Erythroblast (primary cell): ENCODE results near the gene CENATAC.

Experiments used
- GATA1 ChIP-seq: IDR thresholded peaks from 2 replicates; pipeline ENCODE4 v1.6.1; 2011; ENCODE audit warnings: low read depth, mild to moderate bottlenecking, control low read depth, low read length, moderate library complexity
- POLR2A ChIP-seq: IDR thresholded peaks from 2 replicates; pipeline ENCODE4 v1.6.1; 2011; ENCODE audit warnings: mild to moderate bottlenecking, low read length

DNA sequence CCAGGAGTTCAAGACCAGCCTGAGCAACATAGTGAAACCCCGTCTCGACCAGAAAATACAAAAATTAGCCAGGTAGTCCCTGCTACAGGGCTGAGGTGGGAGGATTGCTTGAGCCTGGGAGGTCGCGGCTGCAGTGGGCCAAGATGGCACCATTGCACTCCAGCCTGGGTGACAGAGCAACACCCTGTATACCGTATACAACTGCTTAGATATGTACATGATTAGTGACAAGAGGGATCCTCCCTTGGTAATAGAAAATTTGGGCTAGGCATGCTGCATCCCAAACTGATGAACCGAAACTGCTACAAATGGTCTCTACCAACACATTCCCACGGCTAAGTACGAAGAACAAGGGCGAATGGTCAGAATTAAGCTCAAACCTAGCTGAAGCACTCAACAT, 45.0 kb downstream of the CENATAC start:
- no peak for TF ChIP-seq POLR2A
- TF ChIP-seq GATA1: no peak
